ENCODE data around the gene MCHR2.

The MCHR2 gene

GRCh38 chr6:99995916-99996315, 1.9 kb upstream of the MCHR2 start:
- no peak overlapping the region for H3K27ac ChIP-seq
- no peaks in the 10 kb centered on the region for H3K9me3 ChIP-seq (ENCODE audit: low read depth, low read length)
- no peak for DNase-seq (ENCODE audit: low read depth, low spot score)
- H3K4me3 ChIP-seq, result no peak overlapping the region
- TF ChIP-seq FOXP2 (optimal IDR thresholded peaks at IDR 0.05; ENCODE audit: control extremely low read depth, extremely low read length, insufficient read depth) (no peak), EZH2 (IDR thresholded peaks at IDR 0.05) (no peak), POLR2AphosphoS5 (IDR thresholded peaks at IDR 0.05; ENCODE audit: borderline replicate concordance, low read depth, low read length) (no peak)
- H3K36me3 ChIP-seq (ENCODE audit: insufficient read depth, low read length), result no peaks in the 10 kb centered on the region
- no peak overlapping the region for H3K9ac ChIP-seq (ENCODE audit: insufficient read length)

- DNase-seq (ENCODE audit: low read depth, low spot score), result no peak
- no peak overlapping the region for H3K27ac ChIP-seq
- H3K4me3 ChIP-seq, result no peak overlapping the region
- H3K9ac ChIP-seq (ENCODE audit: insufficient read length), result no peak overlapping the region
- H3K36me3 ChIP-seq (ENCODE audit: insufficient read depth, low read length), result no peaks in the 10 kb centered on the region
- no peaks in the 10 kb centered on the region for H3K9me3 ChIP-seq (ENCODE audit: low read depth, low read length)
- no peak for TF ChIP-seq POLR2AphosphoS5 (IDR thresholded peaks at IDR 0.05; ENCODE audit: borderline replicate concordance, low read depth, low read length)
- no peak for TF ChIP-seq FOXP2 (optimal IDR thresholded peaks at IDR 0.05; ENCODE audit: control extremely low read depth, extremely low read length, insufficient read depth)
- TF ChIP-seq EZH2 (IDR thresholded peaks at IDR 0.05), result no peak
Observed at GRCh38 chr6:99993146-99993532, 884 bp downstream of the MCHR2 start.

GRCh38 chr6:99991955-99992354, 2.1 kb downstream of the MCHR2 start:
- TF ChIP-seq FOXP2 (optimal IDR thresholded peaks at IDR 0.05; ENCODE audit: control extremely low read depth, extremely low read length, insufficient read depth) (no peak), POLR2AphosphoS5 (IDR thresholded peaks at IDR 0.05; ENCODE audit: borderline replicate concordance, low read depth, low read length) (no peak), EZH2 (IDR thresholded peaks at IDR 0.05) (no peak)
- no peaks in the 10 kb centered on the region for H3K9me3 ChIP-seq (ENCODE audit: low read depth, low read length)
- no peak overlapping the region for H3K4me3 ChIP-seq
- DNase-seq (ENCODE audit: low read depth, low spot score), result no peak
- H3K9ac ChIP-seq (ENCODE audit: insufficient read length), result no peak overlapping the region
- no peak overlapping the region for H3K27ac ChIP-seq
- H3K36me3 ChIP-seq (ENCODE audit: insufficient read depth, low read length), result no peaks in the 10 kb centered on the region

DNA sequence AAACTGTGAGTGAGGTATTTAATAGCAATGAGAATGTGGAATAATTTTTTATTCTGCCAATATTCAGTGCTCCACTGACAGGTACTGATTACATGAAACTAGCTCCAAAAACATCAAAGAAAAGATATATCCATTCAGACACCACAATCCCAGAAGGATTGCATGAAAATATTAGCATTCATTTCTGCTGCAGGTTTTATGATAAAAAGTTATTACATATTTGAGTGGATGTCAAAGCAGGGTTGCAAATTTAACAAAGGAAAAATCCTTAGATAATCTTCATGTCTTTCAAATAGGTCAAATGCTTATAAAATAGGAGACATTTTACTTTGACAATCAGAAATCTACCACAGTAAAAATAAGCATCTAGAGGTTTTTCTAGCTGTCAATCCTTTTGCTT, 13.3 kb downstream of the MCHR2 start:
- Histone ChIP-seq H3K9ac (ENCODE audit: insufficient read length) (no peak overlapping the region), H3K9me3 (ENCODE audit: low read depth, low read length) (no peaks in the 10 kb centered on the region), H3K27ac (no peak overlapping the region), H3K4me3 (no peak overlapping the region), H3K36me3 (ENCODE audit: insufficient read depth, low read length) (no peaks in the 10 kb centered on the region)
- no peak for DNase-seq (ENCODE audit: low read depth, low spot score)
- TF ChIP-seq POLR2AphosphoS5 (IDR thresholded peaks at IDR 0.05; ENCODE audit: borderline replicate concordance, low read depth, low read length) (no peak), FOXP2 (optimal IDR thresholded peaks at IDR 0.05; ENCODE audit: control extremely low read depth, extremely low read length, insufficient read depth) (no peak), EZH2 (IDR thresholded peaks at IDR 0.05) (no peak)

DNA sequence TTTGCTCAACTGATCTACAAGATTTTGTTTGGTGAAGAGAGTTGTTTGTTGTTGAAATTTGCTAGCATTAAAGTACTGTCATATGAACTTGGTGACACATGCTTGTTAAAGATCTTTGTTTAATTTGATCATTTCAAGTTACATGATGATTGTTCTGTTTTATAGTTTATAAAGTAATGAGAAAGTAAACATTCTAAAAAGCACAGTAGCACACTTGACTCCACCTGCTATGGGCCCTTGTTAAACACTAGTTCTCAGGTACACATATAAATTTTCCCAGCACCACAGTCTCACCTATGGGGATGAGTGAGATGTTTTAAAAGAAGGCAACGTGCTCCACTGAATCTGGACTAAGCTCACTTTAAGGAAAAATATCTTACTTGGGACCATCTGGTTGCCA, 14.1 kb downstream of the MCHR2 start:
- Histone ChIP-seq H3K36me3 (ENCODE audit: insufficient read depth, low read length) (no peaks in the 10 kb centered on the region), H3K4me3 (no peak overlapping the region), H3K27ac (no peak overlapping the region), H3K9ac (ENCODE audit: insufficient read length) (no peak overlapping the region), H3K9me3 (ENCODE audit: low read depth, low read length) (no peaks in the 10 kb centered on the region)
- DNase-seq (ENCODE audit: low read depth, low spot score), result no peak
- TF ChIP-seq EZH2 (IDR thresholded peaks at IDR 0.05) (no peak), FOXP2 (optimal IDR thresholded peaks at IDR 0.05; ENCODE audit: control extremely low read depth, extremely low read length, insufficient read depth) (no peak), POLR2AphosphoS5 (IDR thresholded peaks at IDR 0.05; ENCODE audit: borderline replicate concordance, low read depth, low read length) (no peak)

DNA sequence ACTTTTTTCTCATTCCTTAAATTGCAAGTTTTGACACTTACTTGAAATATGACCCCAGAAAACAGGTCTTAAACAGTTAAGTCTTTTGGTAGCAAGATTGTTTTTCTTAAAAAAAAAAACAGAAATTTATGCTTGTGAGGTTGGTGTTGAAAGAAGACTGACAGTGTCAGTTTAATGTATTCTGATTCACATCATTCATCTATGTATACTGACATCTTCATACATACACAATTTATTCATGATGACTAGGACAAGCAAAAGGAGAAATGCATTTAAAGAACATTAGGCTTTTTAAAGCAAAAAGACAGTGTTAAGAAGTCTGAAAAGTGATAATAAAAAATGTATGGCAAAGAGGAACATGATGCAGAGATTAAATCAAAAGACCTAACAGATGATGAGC, 27.0 kb downstream of the MCHR2 start:
- TF ChIP-seq POLR2AphosphoS5 (IDR thresholded peaks at IDR 0.05; ENCODE audit: borderline replicate concordance, low read depth, low read length) (no peak), EZH2 (IDR thresholded peaks at IDR 0.05) (no peak), FOXP2 (optimal IDR thresholded peaks at IDR 0.05; ENCODE audit: control extremely low read depth, extremely low read length, insufficient read depth) (no peak)
- Histone ChIP-seq H3K4me3 (no peak overlapping the region), H3K9ac (ENCODE audit: insufficient read length) (no peak overlapping the region), H3K27ac (no peak overlapping the region), H3K9me3 (ENCODE audit: low read depth, low read length) (no peaks in the 10 kb centered on the region), H3K36me3 (ENCODE audit: insufficient read depth, low read length) (no peaks in the 10 kb centered on the region)
- no peak for DNase-seq (ENCODE audit: low read depth, low spot score)

- Histone ChIP-seq H3K36me3 (ENCODE audit: insufficient read depth, low read length) (no peaks in the 10 kb centered on the region), H3K9me3 (ENCODE audit: low read depth, low read length) (no peaks in the 10 kb centered on the region)
Observed at GRCh38 chr6:99960027-99960426, 34.0 kb downstream of the MCHR2 start.

DNA sequence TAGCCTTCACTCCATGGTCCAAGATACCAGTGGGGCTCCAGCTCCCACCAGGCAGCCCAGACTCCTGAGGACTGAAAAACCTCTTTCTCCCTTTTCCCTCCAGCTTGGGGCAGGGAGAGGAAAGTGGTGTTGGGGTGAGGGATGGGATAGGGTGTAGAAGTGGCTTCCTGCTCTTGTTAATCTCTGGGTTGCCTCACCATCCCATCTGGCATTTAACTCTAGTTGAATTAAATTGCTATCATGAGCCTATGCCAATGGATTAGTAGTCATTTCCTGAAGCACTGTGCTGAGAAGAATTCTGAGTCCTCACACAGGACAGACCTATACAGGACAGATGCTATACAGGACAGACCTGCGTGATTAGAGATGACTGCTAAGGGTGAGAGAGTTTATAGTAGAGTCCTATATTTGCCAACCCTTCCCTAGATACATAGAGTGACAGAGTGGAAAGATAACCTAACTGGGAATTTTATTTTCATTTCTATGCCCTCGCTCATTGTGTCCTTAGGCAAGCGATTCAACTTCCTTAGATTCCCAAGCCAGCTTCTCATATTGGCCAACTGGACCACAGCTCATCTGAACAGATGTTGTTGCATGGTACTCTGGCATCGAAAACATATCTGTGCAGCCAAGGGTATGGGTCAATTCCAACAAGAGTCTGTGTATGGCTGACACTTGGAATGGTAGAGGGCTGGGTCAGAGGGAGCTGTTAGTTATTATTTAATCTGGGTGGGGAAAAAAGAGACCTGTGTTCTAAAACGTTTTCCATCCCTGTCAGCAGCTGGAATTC, 42.8 kb downstream of the MCHR2 start:
- TF ChIP-seq EZH2 (IDR thresholded peaks at IDR 0.05) (no peak), FOXP2 (optimal IDR thresholded peaks at IDR 0.05; ENCODE audit: control extremely low read depth, extremely low read length, insufficient read depth) (no peak), POLR2AphosphoS5 (IDR thresholded peaks at IDR 0.05; ENCODE audit: borderline replicate concordance, low read depth, low read length) (no peak)
- H3K36me3 ChIP-seq (ENCODE audit: insufficient read depth, low read length), result no peaks in the 10 kb centered on the region
- no peak overlapping the region for H3K9ac ChIP-seq (ENCODE audit: insufficient read length)
- no peak overlapping the region for H3K4me3 ChIP-seq
- no peak for DNase-seq (ENCODE audit: low read depth, low spot score)
- H3K9me3 ChIP-seq (ENCODE audit: low read depth, low read length), result no peaks in the 10 kb centered on the region
- H3K27ac ChIP-seq, result no peak overlapping the region

More at GRCh38 chr6:99960027-99960426, 34.0 kb downstream of the MCHR2 start:
- Histone ChIP-seq H3K4me3 (no peak overlapping the region), H3K9ac (ENCODE audit: insufficient read length) (no peak overlapping the region), H3K27ac (no peak overlapping the region)
- DNase-seq (ENCODE audit: low read depth, low spot score), result no peak
- no peak for TF ChIP-seq EZH2 (IDR thresholded peaks at IDR 0.05)
- no peak for TF ChIP-seq FOXP2 (optimal IDR thresholded peaks at IDR 0.05; ENCODE audit: control extremely low read depth, extremely low read length, insufficient read depth)
- TF ChIP-seq POLR2AphosphoS5 (IDR thresholded peaks at IDR 0.05; ENCODE audit: borderline replicate concordance, low read depth, low read length), result no peak

DNA sequence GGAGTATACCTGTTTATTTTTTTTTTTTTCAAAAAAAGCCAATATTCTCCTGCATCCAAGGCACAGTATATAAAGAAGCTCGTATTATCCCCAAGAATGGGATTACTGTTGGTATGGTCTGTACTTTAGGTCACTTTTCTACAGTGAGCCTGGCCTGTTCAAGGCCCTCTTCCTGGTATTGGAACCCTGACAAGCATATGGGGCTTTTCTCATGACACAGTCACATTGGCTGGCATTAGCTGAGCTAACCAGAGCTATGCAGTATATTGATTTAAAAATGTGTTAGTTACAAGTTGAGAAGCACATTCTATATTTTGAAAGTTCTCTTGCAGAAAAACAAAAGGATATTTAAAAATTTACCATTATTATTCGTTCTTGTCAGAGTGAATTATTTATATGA, 48.0 kb downstream of the MCHR2 start:
- Histone ChIP-seq H3K27ac (no peak overlapping the region), H3K36me3 (ENCODE audit: insufficient read depth, low read length) (no peaks in the 10 kb centered on the region), H3K9ac (ENCODE audit: insufficient read length) (no peak overlapping the region), H3K9me3 (ENCODE audit: low read depth, low read length) (no peaks in the 10 kb centered on the region), H3K4me3 (no peak overlapping the region)
- DNase-seq (ENCODE audit: low read depth, low spot score), result no peak
- TF ChIP-seq EZH2 (IDR thresholded peaks at IDR 0.05) (no peak), FOXP2 (optimal IDR thresholded peaks at IDR 0.05; ENCODE audit: control extremely low read depth, extremely low read length, insufficient read depth) (no peak), POLR2AphosphoS5 (IDR thresholded peaks at IDR 0.05; ENCODE audit: borderline replicate concordance, low read depth, low read length) (no peak)

All from SK-N-MC (cell line).